Neural progenitor cell (in vitro differentiated cells): ENCODE measurements around the gene PGK1. TPM values are rescaled to one million over a fixed set of nuclear protein-coding genes. Genes with fewer than 3 reads are reported as not detected.
"Not testable (repeated sequence)": the region's sequence is repeated elsewhere in the genome, so short reads cannot be mapped to it uniquely, and the experiment has no call there.

Experiments used
- DNase-seq: peaks from one replicate; pipeline ENCODE4 v3.0.0-alpha.2; 2016; ENCODE audit warnings: low spot score
- H2AFZ ChIP-seq: fragments of 200-600 bp; sonication (generic); replicated peaks from 2 replicates; pipeline ENCODE4 v1.6.1; 2016; ENCODE audit warnings: antibody characterized with exemption
- H3F3A ChIP-seq: fragments of 200-600 bp; sonication (generic); 2 replicates; pipeline ENCODE4 v1.6.1; 2016; ENCODE audit warnings: antibody characterized with exemption, low read depth
- H3K27ac ChIP-seq: fragments of 200-600 bp; sonication (generic); 2 replicates; pipeline ENCODE4 v1.5.1; 2016; ENCODE audit warnings: mild to moderate bottlenecking
- H3K27me3 ChIP-seq: fragments of 200-600 bp; sonication (generic); 2 replicates; pipeline ENCODE4 v1.6.1; 2016; ENCODE audit warnings: mild to moderate bottlenecking, moderate library complexity
- H3K36me3 ChIP-seq: fragments of 200-600 bp; sonication (generic); 2 replicates; pipeline ENCODE4 v1.5.1; 2016
- H3K4me1 ChIP-seq: fragments of 200-600 bp; sonication (generic); 2 replicates; pipeline ENCODE4 v1.6.1; 2016; ENCODE audit warnings: mixed run types
- H3K4me2 ChIP-seq: fragments of 200-600 bp; sonication (generic); 2 replicates; pipeline ENCODE4 v1.6.1; 2016
- H3K4me3 ChIP-seq: fragments of 200-600 bp; sonication (generic); 2 replicates; pipeline ENCODE4 v1.5.1; 2016
- H3K79me2 ChIP-seq: fragments of 200-600 bp; sonication (generic); 2 replicates; pipeline ENCODE4 v1.6.1; 2016; ENCODE audit warnings: low read depth
- H3K9ac ChIP-seq: fragments of 200-600 bp; sonication (generic); 2 replicates; pipeline ENCODE4 v1.6.1; 2016
- H3K9me3 ChIP-seq: fragments of 200-600 bp; sonication (generic); 2 replicates; pipeline ENCODE4 v1.5.1; 2016; ENCODE audit warnings: low read depth
- H4K20me1 ChIP-seq: fragments of 200-600 bp; sonication (generic); 2 replicates; pipeline ENCODE4 v1.6.1; 2016; ENCODE audit warnings: low read depth
- H3K27ac Mint-ChIP-seq: 3 replicates; pipeline ENCODE4 v1.8.0; 2021; ENCODE audit warnings: mixed read lengths
- H3K27me3 Mint-ChIP-seq: 2 replicates; pipeline ENCODE4 v1.8.0; 2022; ENCODE audit warnings: low read depth, mild to moderate bottlenecking, inconsistent platforms, moderate library complexity, mixed read lengths; ENCODE audit not compliant: insufficient read depth
- H3K36me3 Mint-ChIP-seq: 3 replicates; pipeline ENCODE4 v1.8.0; 2021; ENCODE audit warnings: mixed read lengths
- H3K4me1 Mint-ChIP-seq: 3 replicates; pipeline ENCODE4 v1.8.0; 2021; ENCODE audit warnings: mixed read lengths
- H3K4me3 Mint-ChIP-seq: 3 replicates; pipeline ENCODE4 v1.8.0; 2021; ENCODE audit warnings: mild to moderate bottlenecking, moderate library complexity, mixed read lengths
- H3K9me3 Mint-ChIP-seq: 3 replicates; pipeline ENCODE4 v1.8.0; 2020; ENCODE audit warnings: mixed read lengths
- EZH2 ChIP-seq: fragments of 200-600 bp; sonication (generic); IDR thresholded peaks from 2 replicates; pipeline ENCODE4 v1.6.1; 2017; ENCODE audit warnings: antibody characterized with exemption, mild to moderate bottlenecking, moderate library complexity
- EZH2phosphoT487 ChIP-seq: fragments of 200-600 bp; sonication (generic); IDR thresholded peaks from 2 replicates; pipeline ENCODE4 v1.6.1; 2017; ENCODE audit warnings: antibody characterized with exemption
- total RNA-seq: library from RNA; depleted of rRNA; stranded (reverse); fragments of >200 nt; gene quantifications from 2 replicates; pipeline ENCODE4 v1.2.3, GENCODE V29; 2015; ENCODE audit warnings: low replicate concordance
- TF ChIP-seq, protein P1 (sequence below): fragments of 200-600 bp; sonication (generic); IDR thresholded peaks from 2 replicates; pipeline ENCODE4 v1.5.1; 2017; ENCODE audit warnings: antibody characterized with exemption, mild to moderate bottlenecking

The PGK1 gene
- total RNA-seq, 1 donor from 2014 or later, result 446 TPM

DNA sequence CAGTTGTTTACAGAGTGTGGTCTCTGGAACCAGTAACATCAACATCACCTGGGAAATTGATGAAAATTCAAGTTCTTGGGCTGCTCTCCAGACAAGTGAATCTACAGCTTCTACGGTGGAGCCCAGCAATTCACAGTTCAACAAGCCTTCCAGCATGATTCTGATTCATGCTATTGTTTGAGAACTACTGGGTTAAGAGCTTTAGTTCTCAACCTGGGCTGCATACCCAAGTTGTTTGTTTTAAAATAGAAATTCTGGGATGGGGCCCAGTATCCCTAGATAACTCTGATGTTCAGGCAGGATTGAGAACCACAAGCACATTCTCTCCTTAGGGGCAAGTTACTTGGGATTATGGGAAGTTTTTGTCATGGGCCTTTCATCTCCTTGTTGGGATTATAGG is 37.9 kb upstream of the PGK1 start:
- no peak overlapping the region for H3K4me3 Mint-ChIP-seq
- no peaks in the 10 kb centered on the region for H3K36me3 Mint-ChIP-seq
- Histone ChIP-seq H3K9ac (no peak overlapping the region), H3K4me2 (no peak overlapping the region), H4K20me1 (no peaks in the 10 kb centered on the region), H3K9me3 (no peaks in the 10 kb centered on the region), H3F3A (no peaks in the 10 kb centered on the region), H2AFZ (no peak overlapping the region), H3K4me1 (no peaks in the 10 kb centered on the region), H3K27me3 (no peaks in the 10 kb centered on the region), H3K79me2 (no peaks in the 10 kb centered on the region), H3K4me3 (no peak overlapping the region), H3K27ac (no peak overlapping the region), H3K36me3 (no peaks in the 10 kb centered on the region)
- H3K27me3 Mint-ChIP-seq, result no peaks in the 10 kb centered on the region
- H3K27ac Mint-ChIP-seq, result no peak overlapping the region
- peaks cover 3% of the 10 kb centered on the region for H3K4me1 Mint-ChIP-seq
- H3K9me3 Mint-ChIP-seq, result peaks cover 18% of the 10 kb centered on the region
- TF ChIP-seq EZH2, result no peak
- no peak for TF ChIP-seq EZH2phosphoT487
- TF ChIP-seq, protein P1, sequence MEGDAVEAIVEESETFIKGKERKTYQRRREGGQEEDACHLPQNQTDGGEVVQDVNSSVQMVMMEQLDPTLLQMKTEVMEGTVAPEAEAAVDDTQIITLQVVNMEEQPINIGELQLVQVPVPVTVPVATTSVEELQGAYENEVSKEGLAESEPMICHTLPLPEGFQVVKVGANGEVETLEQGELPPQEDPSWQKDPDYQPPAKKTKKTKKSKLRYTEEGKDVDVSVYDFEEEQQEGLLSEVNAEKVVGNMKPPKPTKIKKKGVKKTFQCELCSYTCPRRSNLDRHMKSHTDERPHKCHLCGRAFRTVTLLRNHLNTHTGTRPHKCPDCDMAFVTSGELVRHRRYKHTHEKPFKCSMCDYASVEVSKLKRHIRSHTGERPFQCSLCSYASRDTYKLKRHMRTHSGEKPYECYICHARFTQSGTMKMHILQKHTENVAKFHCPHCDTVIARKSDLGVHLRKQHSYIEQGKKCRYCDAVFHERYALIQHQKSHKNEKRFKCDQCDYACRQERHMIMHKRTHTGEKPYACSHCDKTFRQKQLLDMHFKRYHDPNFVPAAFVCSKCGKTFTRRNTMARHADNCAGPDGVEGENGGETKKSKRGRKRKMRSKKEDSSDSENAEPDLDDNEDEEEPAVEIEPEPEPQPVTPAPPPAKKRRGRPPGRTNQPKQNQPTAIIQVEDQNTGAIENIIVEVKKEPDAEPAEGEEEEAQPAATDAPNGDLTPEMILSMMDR, result no peak
- DNase-seq, result no peak

DNA sequence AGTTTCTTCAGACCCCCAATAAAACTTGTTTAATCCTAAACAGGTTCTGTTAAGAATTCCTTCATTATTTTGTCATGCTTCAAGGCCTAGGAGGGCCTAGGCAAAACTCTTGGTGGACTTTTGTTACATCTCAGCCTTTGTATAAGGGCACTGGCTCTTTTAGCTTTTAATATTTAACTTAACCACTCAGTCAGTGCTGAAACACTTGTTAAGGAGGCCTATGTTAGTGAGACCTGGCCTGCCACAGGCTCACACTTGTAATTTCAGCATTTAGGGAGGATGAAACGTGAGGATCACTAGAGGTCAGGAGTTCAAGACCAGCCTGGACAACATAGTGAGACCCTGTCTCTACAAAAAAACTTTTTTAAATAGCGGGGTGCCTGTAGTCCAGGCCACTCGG is 32.7 kb upstream of the PGK1 start:
- Mint-ChIP-seq H3K4me3 (no peak overlapping the region), H3K27me3 (no peaks in the 10 kb centered on the region), H3K4me1 (no peaks in the 10 kb centered on the region), H3K36me3 (no peaks in the 10 kb centered on the region), H3K9me3 (peaks cover 19% of the 10 kb centered on the region), H3K27ac (no peak overlapping the region)
- TF ChIP-seq, protein P1, result no peak
- TF ChIP-seq EZH2phosphoT487 (no peak), EZH2 (no peak)
- H3K27me3 ChIP-seq, result no peaks in the 10 kb centered on the region
- no peak overlapping the region for H2AFZ ChIP-seq
- no peaks in the 10 kb centered on the region for H3F3A ChIP-seq
- H3K9ac ChIP-seq, result no peak overlapping the region
- no peaks in the 10 kb centered on the region for H3K4me1 ChIP-seq
- no peak overlapping the region for H3K27ac ChIP-seq
- H3K79me2 ChIP-seq, result no peaks in the 10 kb centered on the region
- H4K20me1 ChIP-seq, result no peaks in the 10 kb centered on the region
- H3K4me3 ChIP-seq, result no peak overlapping the region
- H3K9me3 ChIP-seq, result no peaks in the 10 kb centered on the region
- H3K36me3 ChIP-seq, result no peaks in the 10 kb centered on the region
- DNase-seq, result no peak
- H3K4me2 ChIP-seq, result no peak overlapping the region

DNA sequence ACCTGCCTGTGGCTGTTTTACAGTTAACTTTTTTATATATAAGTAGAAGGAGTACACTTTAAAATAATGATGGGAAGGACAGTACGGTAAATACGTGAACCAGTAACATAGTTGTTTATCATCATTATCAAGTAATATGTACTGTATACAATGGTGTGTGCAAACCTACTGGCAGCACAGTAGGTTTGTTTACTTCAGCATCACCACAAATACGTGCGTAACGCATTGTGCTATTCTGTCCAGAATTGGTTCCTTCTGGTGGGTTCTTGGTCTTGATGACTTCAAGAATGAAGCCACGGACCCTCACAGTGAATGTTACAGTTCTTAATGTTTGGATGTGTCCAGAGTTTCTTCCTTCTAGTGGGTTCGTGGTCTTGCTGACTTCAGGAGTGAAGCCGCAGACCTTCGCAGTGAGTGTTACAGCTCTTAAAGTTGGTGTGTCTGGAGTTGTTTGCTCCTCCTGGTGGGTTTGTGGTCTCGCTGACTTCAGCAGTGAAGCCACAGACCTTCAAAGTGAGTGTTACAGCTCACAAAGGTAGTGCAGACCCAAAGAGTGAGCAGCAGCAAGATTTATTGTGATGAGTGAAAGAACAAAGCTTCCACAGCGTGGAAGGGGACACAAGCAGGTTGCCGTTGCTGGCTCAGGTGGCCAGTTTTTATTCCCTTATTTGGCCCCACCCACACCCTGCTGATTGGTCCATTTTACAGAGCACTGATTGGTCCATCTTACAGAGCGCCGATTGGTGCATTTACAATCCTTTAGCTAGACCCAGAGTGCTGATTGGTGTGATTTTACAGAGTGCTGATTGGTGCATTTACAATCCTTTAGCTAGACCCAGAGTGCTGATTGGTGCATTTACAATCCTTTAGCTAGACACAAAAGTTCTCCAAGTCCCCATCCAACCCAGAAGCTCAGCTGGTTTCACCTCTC is 30.6 kb upstream of the PGK1 start:
- H3K4me3 Mint-ChIP-seq, H3K27ac Mint-ChIP-seq, H3K36me3 ChIP-seq, H4K20me1 ChIP-seq, H3K27ac ChIP-seq, H3F3A ChIP-seq, H2AFZ ChIP-seq, H3K9ac ChIP-seq, H3K4me1 ChIP-seq, H3K4me3 ChIP-seq, H3K4me2 ChIP-seq, H3K4me1 Mint-ChIP-seq, H3K27me3 ChIP-seq, H3K79me2 ChIP-seq, H3K36me3 Mint-ChIP-seq, DNase-seq, H3K27me3 Mint-ChIP-seq, H3K9me3 ChIP-seq: not testable (repeated sequence)
- H3K9me3 Mint-ChIP-seq, result peaks cover 24% of the 10 kb centered on the region

DNA sequence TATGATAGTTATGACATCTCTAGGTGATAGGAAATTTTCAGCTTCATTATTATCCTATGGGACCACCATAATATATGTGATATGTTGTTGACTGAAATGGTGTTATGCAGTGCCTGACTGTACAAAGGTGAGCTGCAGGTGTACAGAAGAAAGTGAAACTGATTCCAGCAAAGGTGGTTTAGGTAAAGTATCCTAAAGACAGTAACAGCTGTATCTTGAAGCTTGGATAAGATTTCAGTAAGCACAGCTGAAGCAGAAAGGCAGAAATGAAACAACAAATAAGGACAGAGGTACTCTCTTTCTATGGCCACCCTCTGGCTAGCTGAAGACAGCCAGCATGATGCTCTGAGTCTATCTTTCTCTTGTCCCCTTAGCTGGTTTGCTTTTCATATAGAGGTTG is 30.0 kb upstream of the PGK1 start:
- H3F3A ChIP-seq, result no peaks in the 10 kb centered on the region
- DNase-seq, result no peak
- Mint-ChIP-seq H3K9me3 (peaks cover 22% of the 10 kb centered on the region), H3K27me3 (no peaks in the 10 kb centered on the region), H3K4me1 (no peaks in the 10 kb centered on the region), H3K4me3 (no peak overlapping the region), H3K27ac (no peak overlapping the region), H3K36me3 (no peaks in the 10 kb centered on the region)
- TF ChIP-seq EZH2phosphoT487, result no peak
- TF ChIP-seq, protein P1, result no peak
- TF ChIP-seq EZH2, result no peak
- no peaks in the 10 kb centered on the region for H3K36me3 ChIP-seq
- no peaks in the 10 kb centered on the region for H3K27me3 ChIP-seq
- H3K9ac ChIP-seq, result no peak overlapping the region
- H2AFZ ChIP-seq, result no peak overlapping the region
- no peak overlapping the region for H3K4me2 ChIP-seq
- H3K4me1 ChIP-seq, result no peaks in the 10 kb centered on the region
- H3K79me2 ChIP-seq, result no peaks in the 10 kb centered on the region
- no peaks in the 10 kb centered on the region for H4K20me1 ChIP-seq
- H3K4me3 ChIP-seq, result no peak overlapping the region
- no peak overlapping the region for H3K27ac ChIP-seq
- H3K9me3 ChIP-seq, result no peaks in the 10 kb centered on the region
